ENCODE measurements around the gene EDIL3.

DNA sequence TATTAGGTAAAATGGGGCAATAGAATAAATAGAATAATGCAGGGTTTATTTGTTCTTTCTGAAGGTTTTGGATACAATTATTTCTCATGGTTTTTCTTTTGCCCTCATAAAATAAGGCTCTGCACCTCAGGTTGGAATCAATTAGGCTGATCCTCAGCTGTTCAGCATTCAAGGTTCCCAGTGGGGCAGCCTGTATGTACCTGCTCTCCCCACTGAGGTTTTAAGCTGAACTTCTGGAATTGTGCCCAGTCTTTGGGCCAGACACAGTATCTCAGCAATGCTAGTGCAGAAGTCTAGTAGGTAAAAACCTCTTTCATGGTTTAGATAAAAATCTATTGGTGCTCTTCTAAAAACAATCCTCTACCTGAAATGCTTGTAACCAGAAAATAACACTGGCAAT, 98.0 kb downstream of the EDIL3 start:
- no peak for TF ChIP-seq EZH2 (IDR thresholded peaks at IDR 0.05; ENCODE audit: low read depth)
- TF ChIP-seq, protein P1, sequence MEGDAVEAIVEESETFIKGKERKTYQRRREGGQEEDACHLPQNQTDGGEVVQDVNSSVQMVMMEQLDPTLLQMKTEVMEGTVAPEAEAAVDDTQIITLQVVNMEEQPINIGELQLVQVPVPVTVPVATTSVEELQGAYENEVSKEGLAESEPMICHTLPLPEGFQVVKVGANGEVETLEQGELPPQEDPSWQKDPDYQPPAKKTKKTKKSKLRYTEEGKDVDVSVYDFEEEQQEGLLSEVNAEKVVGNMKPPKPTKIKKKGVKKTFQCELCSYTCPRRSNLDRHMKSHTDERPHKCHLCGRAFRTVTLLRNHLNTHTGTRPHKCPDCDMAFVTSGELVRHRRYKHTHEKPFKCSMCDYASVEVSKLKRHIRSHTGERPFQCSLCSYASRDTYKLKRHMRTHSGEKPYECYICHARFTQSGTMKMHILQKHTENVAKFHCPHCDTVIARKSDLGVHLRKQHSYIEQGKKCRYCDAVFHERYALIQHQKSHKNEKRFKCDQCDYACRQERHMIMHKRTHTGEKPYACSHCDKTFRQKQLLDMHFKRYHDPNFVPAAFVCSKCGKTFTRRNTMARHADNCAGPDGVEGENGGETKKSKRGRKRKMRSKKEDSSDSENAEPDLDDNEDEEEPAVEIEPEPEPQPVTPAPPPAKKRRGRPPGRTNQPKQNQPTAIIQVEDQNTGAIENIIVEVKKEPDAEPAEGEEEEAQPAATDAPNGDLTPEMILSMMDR (conservative IDR thresholded peaks at IDR 0.05) = no peak
